Measurements from ENCODE around the gene MCAM. TPM values are rescaled to one million over a fixed set of nuclear protein-coding genes. Genes with fewer than 3 reads are reported as not detected.

Gene MCAM
- total and polyA plus RNA-seq, 4 donors = 274 to 1,386 (median 506) TPM

DNA sequence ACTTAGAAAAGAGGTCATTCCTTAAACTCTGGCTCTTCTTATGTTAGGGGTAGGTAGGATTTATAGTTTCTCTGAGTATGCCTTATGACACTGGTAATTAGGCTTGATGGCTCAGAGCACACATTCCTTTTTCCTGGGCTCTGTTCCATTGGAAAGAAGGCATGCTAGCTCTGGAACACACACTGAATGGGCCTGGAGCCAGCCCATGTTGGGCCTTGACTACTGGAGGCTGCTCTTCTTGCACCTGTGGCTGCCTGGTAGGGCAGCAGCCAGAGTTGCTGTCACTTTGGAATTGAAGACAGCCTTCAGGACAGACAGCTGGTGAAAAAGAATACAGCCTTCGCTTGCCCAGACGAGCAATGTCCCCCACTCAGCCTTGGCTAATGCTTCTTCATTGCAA is 18.2 kb downstream of the MCAM start:
- Histone ChIP-seq H3K36me3 (ENCODE audit: control insufficient read depth in 1 of 2, insufficient read depth in 2 of 2, low read length in 1 of 2) (peaks cover 0 to 6% of the 10 kb centered on the region in 2 donors), H3K27ac (ENCODE audit: low read depth in 1 of 2, low read length in 2 of 2) (no peak overlapping the region), H3K4me3 (ENCODE audit: low read length in 2 of 2) (no peak overlapping the region), H3K27me3 (ENCODE audit: control insufficient read depth in 1 of 2, insufficient read depth in 2 of 2, low read length in 1 of 2) (no peaks in the 10 kb centered on the region), H3K9me3 (ENCODE audit: control insufficient read depth, low read length) (no peaks in the 10 kb centered on the region), H3K4me1 (ENCODE audit: control insufficient read depth in 1 of 2, insufficient read depth in 2 of 2, low read length in 2 of 2) (no peaks in the 10 kb centered on the region)
- WGBS, 2 donors = 86% methylated on average over 2 of the region's 2 CpGs
- intact Hi-C loops (cut with DNase I) = no loop called here
- ATAC-seq (ENCODE audit: low FRiP score) (no peak), DNase-seq (no peak)

DNA sequence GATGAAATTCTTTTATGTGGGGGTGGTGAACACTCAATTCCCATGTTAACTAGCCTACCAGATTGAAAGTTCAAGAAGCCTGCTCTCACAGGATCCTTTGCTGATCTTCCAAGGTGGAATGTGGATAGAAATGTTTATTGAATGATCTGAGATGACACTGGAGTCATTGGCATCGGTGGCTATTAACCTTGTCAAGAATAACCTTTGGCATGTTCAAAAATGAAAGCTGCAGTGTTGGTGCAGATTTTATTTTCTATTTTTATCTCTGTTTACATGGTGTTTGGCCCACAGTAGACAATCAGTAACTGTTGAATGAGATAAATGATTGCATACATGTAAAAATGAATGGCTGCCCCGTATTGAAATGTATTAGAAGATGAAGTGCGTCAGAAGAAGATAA is 19.0 kb downstream of the MCAM start:
- Histone ChIP-seq H3K36me3 (ENCODE audit: control insufficient read depth in 1 of 2, insufficient read depth in 2 of 2, low read length in 1 of 2) (peaks cover 0 to 5% of the 10 kb centered on the region in 2 donors), H3K4me1 (ENCODE audit: control insufficient read depth in 1 of 2, insufficient read depth in 2 of 2, low read length in 2 of 2) (no peaks in the 10 kb centered on the region), H3K4me3 (ENCODE audit: low read length in 2 of 2) (no peak overlapping the region), H3K27ac (ENCODE audit: low read depth in 1 of 2, low read length in 2 of 2) (no peak overlapping the region), H3K27me3 (ENCODE audit: control insufficient read depth in 1 of 2, insufficient read depth in 2 of 2, low read length in 1 of 2) (no peaks in the 10 kb centered on the region), H3K9me3 (ENCODE audit: control insufficient read depth, low read length) (no peaks in the 10 kb centered on the region)
- 50 to 60% methylated on average over 3 of the region's 3 CpGs for WGBS, 2 donors
- ATAC-seq (ENCODE audit: low FRiP score) (no peak), DNase-seq (no peak)
- intact Hi-C loops (cut with DNase I) = no loop called here

DNA sequence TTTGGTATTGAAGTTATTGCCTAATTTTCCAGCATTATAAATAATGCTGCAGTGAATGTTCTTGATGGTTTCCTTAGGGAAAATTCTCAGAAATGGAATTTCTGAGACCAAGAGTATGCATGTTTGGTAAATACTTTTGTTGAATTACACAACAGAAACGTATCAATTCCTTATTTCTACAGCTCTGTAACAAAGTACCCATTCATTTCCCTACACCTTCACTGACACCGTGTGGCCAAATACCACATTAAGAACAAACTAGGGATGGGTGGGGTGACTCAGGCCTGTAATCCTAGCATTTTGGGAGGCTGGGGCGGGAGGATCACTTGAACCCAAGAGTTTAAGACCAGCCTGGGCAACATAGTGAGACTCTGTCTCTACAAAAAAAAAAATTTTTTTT is 21.8 kb downstream of the MCAM start:
- no peaks in the 10 kb centered on the region for H3K9me3 ChIP-seq (ENCODE audit: control insufficient read depth, low read length)
- no peak overlapping the region for H3K27ac ChIP-seq (ENCODE audit: low read depth in 1 of 2, low read length in 2 of 2)
- no peak overlapping the region for H3K4me3 ChIP-seq (ENCODE audit: low read length in 2 of 2)
- intact Hi-C loops (cut with DNase I) = no loop called here
- H3K27me3 ChIP-seq (ENCODE audit: control insufficient read depth in 1 of 2, insufficient read depth in 2 of 2, low read length in 1 of 2) = no peaks in the 10 kb centered on the region
- DNase-seq (no peak), ATAC-seq (ENCODE audit: low FRiP score) (no peak)
- no peaks in the 10 kb centered on the region for H3K4me1 ChIP-seq (ENCODE audit: control insufficient read depth in 1 of 2, insufficient read depth in 2 of 2, low read length in 2 of 2)
- 45 to 53% methylated on average over 3 of the region's 3 CpGs for WGBS, 2 donors
- H3K36me3 ChIP-seq (ENCODE audit: control insufficient read depth in 1 of 2, insufficient read depth in 2 of 2, low read length in 1 of 2) = peaks cover 0 to 6% of the 10 kb centered on the region in 2 donors

DNA sequence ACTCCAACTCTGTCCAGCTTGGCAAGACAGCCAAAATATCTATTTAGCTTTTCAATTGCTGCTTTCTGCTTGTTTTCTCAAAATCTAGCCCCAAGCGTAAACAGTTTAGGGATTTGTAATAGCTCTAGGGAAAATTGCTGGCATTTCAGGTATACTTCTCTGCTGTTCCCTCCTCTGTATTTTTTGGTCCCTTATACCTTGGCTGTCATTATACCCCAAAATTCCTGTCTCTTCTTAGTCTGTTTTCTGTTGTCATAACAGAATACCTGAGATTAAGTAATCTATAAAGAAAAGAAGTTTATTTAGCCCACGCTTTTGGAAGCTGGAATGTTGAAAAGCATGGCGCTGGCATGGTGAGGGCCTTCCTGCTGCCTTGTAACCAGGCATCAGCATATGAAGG is 23.5 kb downstream of the MCAM start:
- Histone ChIP-seq H3K27me3 (ENCODE audit: control insufficient read depth in 1 of 2, insufficient read depth in 2 of 2, low read length in 1 of 2) (no peaks in the 10 kb centered on the region), H3K9me3 (ENCODE audit: control insufficient read depth, low read length) (no peaks in the 10 kb centered on the region), H3K27ac (ENCODE audit: low read depth in 1 of 2, low read length in 2 of 2) (no peak overlapping the region), H3K4me1 (ENCODE audit: control insufficient read depth in 1 of 2, insufficient read depth in 2 of 2, low read length in 2 of 2) (no peaks in the 10 kb centered on the region), H3K36me3 (ENCODE audit: control insufficient read depth in 1 of 2, insufficient read depth in 2 of 2, low read length in 1 of 2) (peaks cover 0 to 3% of the 10 kb centered on the region in 2 donors), H3K4me3 (ENCODE audit: low read length in 2 of 2) (no peak overlapping the region)
- DNase-seq (no peak), ATAC-seq (ENCODE audit: low FRiP score) (no peak)
- intact Hi-C loops (cut with DNase I) = no loop called here
- 86 to 90% methylated on average over 3 of the region's 3 CpGs for WGBS, 2 donors

DNA sequence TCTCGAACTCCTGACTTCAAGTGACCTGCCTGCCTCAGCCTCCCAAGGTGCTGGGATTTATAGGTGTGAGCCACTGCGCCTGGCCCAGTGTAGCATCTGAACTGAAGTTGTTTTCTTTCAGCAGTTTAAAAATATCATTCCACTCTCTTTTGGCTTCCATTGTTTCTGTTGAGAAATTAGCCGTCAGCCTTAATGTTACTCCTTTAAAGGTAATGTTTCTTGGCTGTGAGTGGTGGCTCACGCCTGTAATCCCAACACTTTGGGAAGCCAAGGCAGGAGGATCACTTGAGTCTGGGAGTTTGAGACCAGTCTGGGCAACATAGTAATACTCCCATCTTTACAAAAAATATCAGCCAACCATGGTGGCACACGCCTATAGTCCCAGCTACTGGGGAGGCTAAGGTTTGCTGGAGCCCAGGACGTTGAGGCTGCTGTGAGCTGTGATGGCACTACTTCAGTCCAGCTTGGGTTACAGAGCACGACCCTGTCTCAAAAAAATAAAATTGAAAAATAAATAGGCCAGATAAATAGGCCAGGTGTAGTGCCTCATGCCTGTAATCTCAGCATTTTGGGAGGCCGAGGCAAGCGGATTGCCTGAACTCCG is 25.9 kb downstream of the MCAM start:
- Histone ChIP-seq H3K9me3 (ENCODE audit: control insufficient read depth, low read length) (no peaks in the 10 kb centered on the region), H3K27me3 (ENCODE audit: control insufficient read depth in 1 of 2, insufficient read depth in 2 of 2, low read length in 1 of 2) (no peaks in the 10 kb centered on the region), H3K4me1 (ENCODE audit: control insufficient read depth in 1 of 2, insufficient read depth in 2 of 2, low read length in 2 of 2) (no peaks in the 10 kb centered on the region), H3K27ac (ENCODE audit: low read depth in 1 of 2, low read length in 2 of 2) (no peak overlapping the region), H3K4me3 (ENCODE audit: low read length in 2 of 2) (no peak overlapping the region), H3K36me3 (ENCODE audit: control insufficient read depth in 1 of 2, insufficient read depth in 2 of 2, low read length in 1 of 2) (peaks cover 0 to 4% of the 10 kb centered on the region in 2 donors)
- 97% methylated on average over 10 of the region's 10 CpGs for WGBS, 2 donors
- DNase-seq (no peak), ATAC-seq (ENCODE audit: low FRiP score) (no peak)
- intact Hi-C loops (cut with DNase I) = no loop called here

DNA sequence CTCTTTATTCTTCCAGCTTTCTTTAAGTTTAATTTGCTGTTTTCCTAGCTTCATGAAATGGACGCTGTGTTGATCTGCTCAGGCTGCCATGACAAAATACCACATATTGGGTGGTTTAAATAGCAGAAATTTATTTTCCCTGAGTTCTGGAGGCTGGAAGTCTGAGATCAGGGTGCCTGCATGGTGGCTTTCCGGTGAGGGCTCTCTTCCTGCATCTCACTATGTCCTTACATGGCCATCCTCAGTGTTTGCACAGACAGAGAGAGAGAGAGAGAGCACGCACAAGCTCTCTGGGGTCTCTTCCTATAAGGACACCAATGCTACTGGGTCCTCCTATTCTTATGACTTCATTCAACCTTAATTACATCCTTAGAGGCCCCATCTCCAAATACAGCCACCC is 28.7 kb downstream of the MCAM start:
- Histone ChIP-seq H3K27me3 (ENCODE audit: control insufficient read depth in 1 of 2, insufficient read depth in 2 of 2, low read length in 1 of 2) (no peaks in the 10 kb centered on the region), H3K9me3 (ENCODE audit: control insufficient read depth, low read length) (no peaks in the 10 kb centered on the region), H3K27ac (ENCODE audit: low read depth in 1 of 2, low read length in 2 of 2) (no peak overlapping the region), H3K36me3 (ENCODE audit: control insufficient read depth in 1 of 2, insufficient read depth in 2 of 2, low read length in 1 of 2) (peaks cover 0 to 4% of the 10 kb centered on the region in 2 donors), H3K4me3 (ENCODE audit: low read length in 2 of 2) (no peak overlapping the region), H3K4me1 (ENCODE audit: control insufficient read depth in 1 of 2, insufficient read depth in 2 of 2, low read length in 2 of 2) (no peaks in the 10 kb centered on the region)
- intact Hi-C loops (cut with DNase I) = no loop called here
- DNase-seq (no peak), ATAC-seq (ENCODE audit: low FRiP score) (no peak)
- WGBS, 2 donors = 81 to 89% methylated on average over 3 of the region's 3 CpGs

DNA sequence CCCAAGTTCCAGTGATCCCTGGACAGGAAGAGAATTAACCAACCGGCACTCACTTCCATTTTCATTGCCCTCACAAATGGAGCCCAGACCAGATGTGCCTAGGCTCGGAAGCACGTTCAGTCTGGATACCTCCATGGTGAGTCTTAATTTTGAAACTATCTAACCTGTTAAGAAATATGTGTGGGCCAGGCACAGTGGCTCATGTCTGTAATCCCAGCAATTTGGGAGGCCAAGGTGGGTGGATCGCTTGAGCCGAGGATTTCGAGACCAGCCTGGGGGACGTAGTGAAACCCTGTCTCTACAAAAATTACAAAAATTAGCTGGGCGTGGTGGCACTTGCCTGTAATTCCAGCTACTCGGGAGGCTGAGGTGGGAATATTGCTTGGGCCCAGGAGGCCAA is 31.5 kb downstream of the MCAM start:
- H3K4me1 ChIP-seq (ENCODE audit: control insufficient read depth in 1 of 2, insufficient read depth in 2 of 2, low read length in 2 of 2) = no peaks in the 10 kb centered on the region
- WGBS, 2 donors = 94% methylated on average over 9 of the region's 9 CpGs
- H3K27ac ChIP-seq (ENCODE audit: low read depth in 1 of 2, low read length in 2 of 2) = no peak overlapping the region
- intact Hi-C loops (cut with DNase I) = loop anchor here in 1 of 2 donors (2.0 kb wide), 1 partner anchor 37 kb away; no protein-coding TSS in a partner anchor
- DNase-seq = no peak
- H3K4me3 ChIP-seq (ENCODE audit: low read length in 2 of 2) = no peak overlapping the region
- no peaks in the 10 kb centered on the region for H3K27me3 ChIP-seq (ENCODE audit: control insufficient read depth in 1 of 2, insufficient read depth in 2 of 2, low read length in 1 of 2)
- peaks cover 0 to 3% of the 10 kb centered on the region in 2 donors for H3K36me3 ChIP-seq (ENCODE audit: control insufficient read depth in 1 of 2, insufficient read depth in 2 of 2, low read length in 1 of 2)
- no peak for ATAC-seq (ENCODE audit: low FRiP score)
- no peaks in the 10 kb centered on the region for H3K9me3 ChIP-seq (ENCODE audit: control insufficient read depth, low read length)

DNA sequence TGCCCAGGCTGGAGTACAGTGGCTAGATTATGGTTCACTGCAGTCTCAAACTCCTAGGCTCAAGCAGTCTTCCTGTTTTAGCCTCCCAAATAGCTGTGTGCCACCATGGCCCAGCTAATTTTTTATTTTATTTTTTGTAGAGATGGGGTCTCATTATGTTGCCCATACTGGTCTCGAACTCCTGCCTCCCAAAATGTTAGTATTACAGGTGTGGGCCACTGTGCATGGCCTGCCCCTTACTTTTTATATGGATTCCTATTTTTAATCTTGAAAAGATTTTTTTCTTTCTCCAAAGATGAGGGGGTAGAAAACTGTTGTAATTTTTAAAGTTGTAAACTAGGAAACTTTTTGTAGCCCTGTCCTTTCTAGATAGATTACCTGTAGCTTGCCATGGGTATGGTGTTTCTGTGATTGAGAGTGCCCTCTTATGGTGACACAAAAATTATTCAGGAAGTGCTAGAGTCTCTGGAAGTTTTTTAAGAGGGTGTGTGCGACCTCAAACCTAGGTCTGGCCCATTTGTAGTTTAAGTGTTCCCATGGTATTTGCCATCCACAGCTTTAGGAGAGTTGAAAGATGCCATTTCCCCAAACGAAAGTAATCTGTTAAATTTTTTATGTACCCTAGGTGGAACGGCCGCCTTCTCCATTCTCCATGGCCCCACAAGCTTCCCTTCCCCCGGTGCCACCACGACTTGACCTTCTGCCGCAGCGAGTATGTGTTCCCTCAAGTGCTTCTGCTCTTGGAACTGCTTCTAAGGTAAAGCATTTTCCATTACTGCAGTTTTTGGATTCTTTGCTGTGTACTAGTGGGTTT is 32.4 kb downstream of the MCAM start:
- 63 to 68% methylated on average over 9 of the region's 9 CpGs for WGBS, 2 donors
- intact Hi-C loops (cut with DNase I) = loop anchor here (2.0 to 5.0 kb wide), 2 partner anchors 38 to 77 kb away; partner anchors contain the start of gene CBL (in 1 of the 2)
- ATAC-seq (ENCODE audit: low FRiP score) = peak; percentile 71

DNA sequence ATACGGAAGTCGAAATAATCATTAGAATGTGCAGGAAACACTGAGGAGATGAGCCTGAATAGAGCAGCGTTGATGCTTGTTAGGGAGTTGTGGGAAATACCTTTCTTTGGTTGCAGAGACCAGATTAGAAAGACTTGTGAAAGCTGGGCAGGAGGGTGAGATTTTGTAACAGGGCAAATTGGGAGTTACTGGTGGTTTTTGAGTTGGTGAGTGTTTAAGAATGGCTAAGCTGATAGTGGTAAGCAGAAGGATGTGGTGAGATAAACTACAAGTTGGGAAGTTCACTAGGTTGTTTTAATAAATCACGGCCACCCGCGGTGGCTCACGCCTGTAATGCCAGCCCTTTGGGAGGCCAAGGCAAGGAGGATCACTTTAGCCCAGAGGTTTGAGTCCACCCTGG is 34.4 kb downstream of the MCAM start:
- ATAC-seq (ENCODE audit: low FRiP score) = no peak

More for the DNA sequence above, 32.4 kb downstream of the MCAM start:
- no peak overlapping the region for H3K4me3 ChIP-seq (ENCODE audit: low read length in 2 of 2)
- no peaks in the 10 kb centered on the region for H3K4me1 ChIP-seq (ENCODE audit: control insufficient read depth in 1 of 2, insufficient read depth in 2 of 2, low read length in 2 of 2)
- peaks cover 0 to 3% of the 10 kb centered on the region in 2 donors for H3K36me3 ChIP-seq (ENCODE audit: control insufficient read depth in 1 of 2, insufficient read depth in 2 of 2, low read length in 1 of 2)
- H3K27ac ChIP-seq (ENCODE audit: low read depth in 1 of 2, low read length in 2 of 2) = no peak overlapping the region
- no peaks in the 10 kb centered on the region for H3K27me3 ChIP-seq (ENCODE audit: control insufficient read depth in 1 of 2, insufficient read depth in 2 of 2, low read length in 1 of 2)
- DNase-seq = no peak
- H3K9me3 ChIP-seq (ENCODE audit: control insufficient read depth, low read length) = no peaks in the 10 kb centered on the region

More for the DNA sequence above, 34.4 kb downstream of the MCAM start:
- Histone ChIP-seq H3K9me3 (ENCODE audit: control insufficient read depth, low read length) (no peaks in the 10 kb centered on the region), H3K4me3 (ENCODE audit: low read length in 2 of 2) (no peak overlapping the region), H3K4me1 (ENCODE audit: control insufficient read depth in 1 of 2, insufficient read depth in 2 of 2, low read length in 2 of 2) (no peaks in the 10 kb centered on the region), H3K36me3 (ENCODE audit: control insufficient read depth in 1 of 2, insufficient read depth in 2 of 2, low read length in 1 of 2) (peaks cover 0 to 5% of the 10 kb centered on the region in 2 donors), H3K27ac (ENCODE audit: low read depth in 1 of 2, low read length in 2 of 2) (no peak overlapping the region), H3K27me3 (ENCODE audit: control insufficient read depth in 1 of 2, insufficient read depth in 2 of 2, low read length in 1 of 2) (no peaks in the 10 kb centered on the region)
- intact Hi-C loops (cut with DNase I) = loop anchor here in 1 of 2 donors (5.0 kb wide), 1 partner anchor 75 kb away; the partner anchor contains the start of gene CBL
- 94% methylated on average over 7 of the region's 7 CpGs for WGBS, 2 donors
- no peak for DNase-seq
